Astrocyte (in vitro differentiated cells and primary cell): ENCODE measurements around the gene PCNT.

Source experiments
- CTCF ChIP-seq: IDR thresholded peaks from 2 replicates; pipeline ENCODE4 v1.5.1; 2011; ENCODE audit warnings: low read depth, mild to moderate bottlenecking, inconsistent platforms, low read length, moderate library complexity; ENCODE audit not compliant: insufficient read depth
- EZH2 ChIP-seq: IDR thresholded peaks from 2 replicates; pipeline ENCODE4 v1.6.1; 2012; ENCODE audit warnings: mild to moderate bottlenecking, low read length, inconsistent platforms; ENCODE audit not compliant: insufficient read depth

GRCh38 chr21:46351476-46352163 is 27.7 kb downstream of the PCNT start:
- TF ChIP-seq CTCF = no peak
- no peak for TF ChIP-seq EZH2
